Vagina (tissue), 2 donors: ENCODE results near the gene IL13. TPM values are rescaled to one million over a fixed set of nuclear protein-coding genes. Genes with fewer than 3 reads are reported as not detected.

Source experiments
- DNase-seq, 2 donors: peaks; one replicate each; pipeline ENCODE4 v3.0.0-alpha.2; 2017; ENCODE audit errors: extremely low spot score in 2 of 2
- H3K27ac ChIP-seq: fragments of 200-600 bp; sonication (generic); one replicate; pipeline ENCODE4 v1.5.1; 2019
- H3K27me3 ChIP-seq: fragments of 200-600 bp; sonication (generic); one replicate; pipeline ENCODE4 v1.5.1; 2019
- H3K36me3 ChIP-seq, 2 donors: fragments of 200-600 bp; sonication (generic); one replicate each; pipeline ENCODE4 v1.5.1; 2017 to 2019
- H3K4me1 ChIP-seq: fragments of 200-600 bp; sonication (generic); one replicate; pipeline ENCODE4 v1.5.1; 2019
- H3K4me3 ChIP-seq, 2 donors: fragments of 200-600 bp; sonication (generic); 1 replicate in 1 of 2; 2 replicates in 1 of 2; pipeline ENCODE4 v1.5.1; 2016 to 2019
- H3K9me3 ChIP-seq: fragments of 200-600 bp; sonication (generic); one replicate; pipeline ENCODE4 v1.5.1; 2019
- CTCF ChIP-seq, 3 experiments: fragments of 450-650 bp in 2 of 3; fragments of 200-600 bp in 1 of 3; sonication (generic) in 1 of 3; IDR thresholded peaks; one replicate each; pipeline ENCODE4 v1.5.1; 2017 to 2019; ENCODE audit warnings: antibody characterized with exemption in 3 of 3, mild to moderate bottlenecking in 2 of 3, moderate library complexity in 2 of 3
- POLR2A ChIP-seq, 2 donors: fragments of 450-650 bp; IDR thresholded peaks; one replicate each; pipeline ENCODE4 v1.6.1; 2017; ENCODE audit warnings: antibody characterized with exemption in 2 of 2, mild to moderate bottlenecking in 2 of 2, moderate library complexity in 2 of 2
- POLR2AphosphoS5 ChIP-seq, 2 donors: sonication (generic); formaldehyde crosslinking; IDR thresholded peaks; one replicate each; pipeline ENCODE4 v1.9.0; 2017; ENCODE audit warnings: antibody characterized with exemption in 2 of 2, mild to moderate bottlenecking in 2 of 2, low read depth in 1 of 2; ENCODE audit not compliant: insufficient read depth in 1 of 2
- intact Hi-C: fragments of 100-400 bp; cut with DNase I; formaldehyde crosslinking; loops from one replicate; pipeline ENCODE4 v1.15.1; 2023
- total RNA-seq: library from RNA; depleted of rRNA; stranded (reverse); fragments of >200 nt; gene quantifications from one replicate; pipeline ENCODE4 v1.2.3, GENCODE V29; 2016

Gene IL13
- total RNA-seq, 1 donor from 2014 or later: not detected

- no peak for TF ChIP-seq POLR2AphosphoS5 (IDR thresholded peaks at IDR 0.05; ENCODE audit: insufficient read depth in 1 of 2, low read depth in 1 of 2)
- TF ChIP-seq POLR2A (IDR thresholded peaks at IDR 0.05): no peak
- TF ChIP-seq CTCF (IDR thresholded peaks at IDR 0.05): no peak
- DNase-seq: no peak
- Histone ChIP-seq H3K9me3 (no peaks in the 10 kb centered on the region), H3K27me3 (no peaks in the 10 kb centered on the region), H3K27ac (no peak overlapping the region), H3K4me1 (no peaks in the 10 kb centered on the region), H3K36me3 (peaks cover 0 to 55% of the 10 kb centered on the region in 2 donors), H3K4me3 (no peak overlapping the region)
- intact Hi-C loops: no loop called here
These were observed 20.7 kb upstream of the IL13 start for GRCh38 chr5:132637241-132637640.

- Histone ChIP-seq H3K36me3 (peaks cover 0 to 63% of the 10 kb centered on the region in 2 donors), H3K4me3 (no peak overlapping the region), H3K27ac (no peak overlapping the region), H3K9me3 (no peaks in the 10 kb centered on the region), H3K4me1 (no peaks in the 10 kb centered on the region), H3K27me3 (no peaks in the 10 kb centered on the region)
- DNase-seq: no peak
- intact Hi-C loops: no loop called here
- no peak for TF ChIP-seq POLR2AphosphoS5 (IDR thresholded peaks at IDR 0.05; ENCODE audit: insufficient read depth in 1 of 2, low read depth in 1 of 2)
- TF ChIP-seq POLR2A (IDR thresholded peaks at IDR 0.05): no peak
- no peak for TF ChIP-seq CTCF (IDR thresholded peaks at IDR 0.05)
These were observed 18.3 kb upstream of the IL13 start for GRCh38 chr5:132639706-132640130.

- H3K27ac ChIP-seq: no peak overlapping the region
- no peaks in the 10 kb centered on the region for H3K9me3 ChIP-seq
- peaks cover 0 to 63% of the 10 kb centered on the region in 2 donors for H3K36me3 ChIP-seq
- no peaks in the 10 kb centered on the region for H3K27me3 ChIP-seq
- H3K4me1 ChIP-seq: no peaks in the 10 kb centered on the region
- intact Hi-C loops: no loop called here
- no peak for TF ChIP-seq POLR2A (IDR thresholded peaks at IDR 0.05)
- no peak for TF ChIP-seq CTCF (IDR thresholded peaks at IDR 0.05)
- TF ChIP-seq POLR2AphosphoS5 (IDR thresholded peaks at IDR 0.05; ENCODE audit: insufficient read depth in 1 of 2, low read depth in 1 of 2): no peak
- DNase-seq: no peak
- no peak overlapping the region for H3K4me3 ChIP-seq
These were observed 17.4 kb upstream of the IL13 start for GRCh38 chr5:132640613-132641012.

- no peak for DNase-seq
- Histone ChIP-seq H3K27ac (no peak overlapping the region), H3K27me3 (no peaks in the 10 kb centered on the region), H3K4me1 (no peaks in the 10 kb centered on the region), H3K4me3 (no peak overlapping the region), H3K36me3 (peaks cover 0 to 58% of the 10 kb centered on the region in 2 donors), H3K9me3 (no peaks in the 10 kb centered on the region)
- no peak for TF ChIP-seq POLR2A (IDR thresholded peaks at IDR 0.05)
- no peak for TF ChIP-seq POLR2AphosphoS5 (IDR thresholded peaks at IDR 0.05; ENCODE audit: insufficient read depth in 1 of 2, low read depth in 1 of 2)
- TF ChIP-seq CTCF (IDR thresholded peaks at IDR 0.05): no peak
- intact Hi-C loops: no loop called here
These were observed 16.7 kb upstream of the IL13 start for GRCh38 chr5:132641241-132641723.

GRCh38 chr5:132641841-132642240, 16.1 kb upstream of the IL13 start:
- no peak overlapping the region for H3K4me3 ChIP-seq
- intact Hi-C loops: no loop called here
- TF ChIP-seq CTCF (IDR thresholded peaks at IDR 0.05) (no peak), POLR2AphosphoS5 (IDR thresholded peaks at IDR 0.05; ENCODE audit: insufficient read depth in 1 of 2, low read depth in 1 of 2) (no peak), POLR2A (IDR thresholded peaks at IDR 0.05) (no peak)
- DNase-seq: no peak
- peaks cover 0 to 57% of the 10 kb centered on the region in 2 donors for H3K36me3 ChIP-seq
- no peaks in the 10 kb centered on the region for H3K4me1 ChIP-seq
- no peaks in the 10 kb centered on the region for H3K9me3 ChIP-seq
- H3K27me3 ChIP-seq: no peaks in the 10 kb centered on the region
- H3K27ac ChIP-seq: no peak overlapping the region
